ENCODE data around the gene TMC1. TPM values are rescaled to one million over a fixed set of nuclear protein-coding genes. Genes with fewer than 3 reads are reported as not detected.

TMC1 gene
- total RNA-seq, 2 donors from 2014 or later = 0.29 to 0.42 TPM

DNA sequence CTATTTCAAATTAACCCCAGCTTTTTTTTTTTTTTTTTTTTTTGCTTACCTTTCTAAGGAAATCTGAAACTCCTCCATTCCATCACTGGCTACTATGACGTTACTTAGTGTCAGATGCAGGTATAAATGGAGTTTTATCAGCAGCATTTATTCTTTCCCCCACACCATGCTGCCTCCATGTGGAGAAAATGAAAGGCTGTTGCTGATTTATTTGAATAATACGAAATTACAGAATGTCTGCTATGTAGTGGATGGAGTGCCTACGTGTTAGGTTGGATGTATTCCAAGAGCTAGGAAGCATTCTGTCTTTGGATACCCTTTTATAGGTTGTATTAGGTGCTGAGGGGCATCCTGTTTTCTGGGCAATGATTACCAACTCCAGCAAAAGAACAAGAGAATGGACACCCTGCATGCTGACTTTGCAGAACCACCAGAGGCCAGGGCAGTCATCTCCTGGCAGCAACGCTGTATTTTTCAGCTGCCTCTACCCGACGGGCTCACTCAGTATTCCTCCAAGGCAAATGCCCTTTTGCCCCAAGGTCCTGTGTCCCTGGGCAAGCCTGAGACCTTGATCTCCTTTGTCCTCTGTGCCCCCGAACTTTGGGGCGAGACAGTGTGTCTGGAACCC is 232.0 kb downstream of the TMC1 start:
- Histone ChIP-seq H3K9ac (ENCODE audit: low read depth in 2 of 2, low read length in 2 of 2) (no peak overlapping the region), H3K36me3 (no peaks in the 10 kb centered on the region), H3K4me1 (no peaks in the 10 kb centered on the region), H3K9me3 (no peaks in the 10 kb centered on the region), H3K27me3 (no peaks in the 10 kb centered on the region), H3K27ac (no peak overlapping the region), H3K4me3 (no peak overlapping the region)
- TF ChIP-seq, protein P1, sequence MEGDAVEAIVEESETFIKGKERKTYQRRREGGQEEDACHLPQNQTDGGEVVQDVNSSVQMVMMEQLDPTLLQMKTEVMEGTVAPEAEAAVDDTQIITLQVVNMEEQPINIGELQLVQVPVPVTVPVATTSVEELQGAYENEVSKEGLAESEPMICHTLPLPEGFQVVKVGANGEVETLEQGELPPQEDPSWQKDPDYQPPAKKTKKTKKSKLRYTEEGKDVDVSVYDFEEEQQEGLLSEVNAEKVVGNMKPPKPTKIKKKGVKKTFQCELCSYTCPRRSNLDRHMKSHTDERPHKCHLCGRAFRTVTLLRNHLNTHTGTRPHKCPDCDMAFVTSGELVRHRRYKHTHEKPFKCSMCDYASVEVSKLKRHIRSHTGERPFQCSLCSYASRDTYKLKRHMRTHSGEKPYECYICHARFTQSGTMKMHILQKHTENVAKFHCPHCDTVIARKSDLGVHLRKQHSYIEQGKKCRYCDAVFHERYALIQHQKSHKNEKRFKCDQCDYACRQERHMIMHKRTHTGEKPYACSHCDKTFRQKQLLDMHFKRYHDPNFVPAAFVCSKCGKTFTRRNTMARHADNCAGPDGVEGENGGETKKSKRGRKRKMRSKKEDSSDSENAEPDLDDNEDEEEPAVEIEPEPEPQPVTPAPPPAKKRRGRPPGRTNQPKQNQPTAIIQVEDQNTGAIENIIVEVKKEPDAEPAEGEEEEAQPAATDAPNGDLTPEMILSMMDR (IDR thresholded peaks at IDR 0.05) = no peak
- no peak for DNase-seq
- intact Hi-C loops (cut with DNase I) = loop anchor here (5.0 kb wide), 1 partner anchor 471 kb away; no protein-coding TSS in a partner anchor

DNA sequence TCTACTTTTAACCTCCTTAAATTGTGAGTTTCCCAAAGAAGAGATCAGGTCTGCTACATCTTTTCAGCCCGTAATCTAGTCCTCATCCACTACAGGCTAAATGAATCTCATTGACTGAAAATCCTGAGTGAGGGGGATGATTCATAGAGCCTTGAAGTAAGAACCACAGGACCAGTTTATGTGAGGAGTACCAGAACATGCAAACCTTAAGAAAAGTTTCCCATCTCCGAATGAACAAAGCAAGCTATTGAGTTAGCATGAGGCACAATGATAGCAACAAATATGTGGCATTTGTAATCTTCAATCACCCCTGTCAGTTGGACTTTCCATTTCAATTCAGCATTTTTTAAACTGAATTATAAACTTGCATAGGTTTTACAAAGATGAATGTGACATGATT is 234.4 kb downstream of the TMC1 start:
- Histone ChIP-seq H3K27me3 (no peaks in the 10 kb centered on the region), H3K4me3 (no peak overlapping the region), H3K4me1 (no peaks in the 10 kb centered on the region), H3K36me3 (no peaks in the 10 kb centered on the region), H3K9me3 (no peaks in the 10 kb centered on the region), H3K27ac (no peak overlapping the region), H3K9ac (ENCODE audit: low read depth in 2 of 2, low read length in 2 of 2) (no peak overlapping the region)
- intact Hi-C loops (cut with DNase I) = no loop called here
- DNase-seq = no peak
- TF ChIP-seq, protein P1 (IDR thresholded peaks at IDR 0.05) = no peak

DNA sequence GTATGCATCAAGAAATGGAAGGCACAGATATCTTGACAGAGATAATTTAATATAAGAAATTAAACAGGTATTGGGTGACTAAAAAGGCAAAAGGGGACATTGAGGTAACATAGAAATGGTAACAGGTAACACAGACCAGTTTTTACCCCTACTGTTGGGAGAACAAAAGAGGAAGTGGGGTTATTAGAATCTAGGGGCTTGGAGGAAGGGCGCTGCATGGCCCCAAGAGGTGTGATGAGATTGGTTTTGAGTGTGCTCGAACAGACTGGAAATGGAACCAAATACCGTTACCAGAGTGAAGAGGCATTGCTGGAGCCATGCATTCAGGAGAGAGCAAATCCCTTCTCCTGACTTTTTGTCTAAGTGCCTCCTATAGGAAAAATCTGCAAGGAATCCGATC is 237.5 kb downstream of the TMC1 start:
- TF ChIP-seq, protein P1 (IDR thresholded peaks at IDR 0.05) = no peak
- H3K9me3 ChIP-seq = no peaks in the 10 kb centered on the region
- H3K9ac ChIP-seq (ENCODE audit: low read depth in 2 of 2, low read length in 2 of 2) = no peak overlapping the region
- H3K27ac ChIP-seq = no peak overlapping the region
- intact Hi-C loops (cut with DNase I) = no loop called here
- no peaks in the 10 kb centered on the region for H3K36me3 ChIP-seq
- no peak for DNase-seq
- H3K4me1 ChIP-seq = no peaks in the 10 kb centered on the region
- H3K27me3 ChIP-seq = no peaks in the 10 kb centered on the region
- no peak overlapping the region for H3K4me3 ChIP-seq

DNA sequence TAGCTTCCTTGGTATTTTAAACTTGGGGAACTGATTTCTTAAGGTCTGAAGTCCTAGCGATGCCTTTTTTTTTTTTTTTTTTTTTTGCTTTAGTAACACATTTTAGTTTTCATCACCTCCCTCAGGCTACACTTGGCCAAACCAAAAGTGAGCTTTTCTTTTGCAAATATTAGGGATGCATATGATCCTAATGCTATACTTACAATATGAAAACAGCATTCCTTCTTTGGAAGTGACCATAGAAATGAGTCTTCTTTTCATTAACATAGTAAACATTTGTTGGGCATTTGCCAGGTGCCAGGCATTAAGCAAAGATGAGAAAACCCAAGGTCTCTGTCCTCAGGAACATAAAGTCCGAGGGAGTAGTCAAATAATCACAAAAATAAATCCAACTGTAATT is 241.6 kb downstream of the TMC1 start:
- H3K27me3 ChIP-seq = no peaks in the 10 kb centered on the region
- no peak for DNase-seq
- H3K4me3 ChIP-seq = no peak overlapping the region
- H3K9me3 ChIP-seq = no peaks in the 10 kb centered on the region
- TF ChIP-seq, protein P1 (IDR thresholded peaks at IDR 0.05) = no peak
- no peak overlapping the region for H3K9ac ChIP-seq (ENCODE audit: low read depth in 2 of 2, low read length in 2 of 2)
- no peak overlapping the region for H3K27ac ChIP-seq
- intact Hi-C loops (cut with DNase I) = no loop called here
- H3K36me3 ChIP-seq = no peaks in the 10 kb centered on the region
- H3K4me1 ChIP-seq = no peaks in the 10 kb centered on the region

DNA sequence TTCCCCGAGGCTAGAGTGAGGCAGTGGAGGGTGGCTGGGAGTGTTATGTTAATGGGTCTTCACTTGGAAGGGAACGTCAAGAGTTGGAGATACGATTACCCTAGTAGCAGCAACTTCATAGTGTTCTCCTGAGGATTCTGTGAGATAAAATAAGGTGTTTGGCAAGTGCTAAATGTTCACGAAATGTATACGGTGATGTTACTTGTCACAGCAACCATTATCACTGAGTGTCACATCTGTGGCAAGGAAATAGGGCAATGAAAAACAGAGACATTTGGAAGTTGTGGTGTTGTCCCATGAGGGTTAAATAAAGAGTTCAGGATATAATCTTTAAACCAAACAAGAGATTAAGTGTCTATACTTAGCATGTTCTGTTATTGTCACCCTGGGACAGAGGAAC is 248.1 kb downstream of the TMC1 start:
- Histone ChIP-seq H3K4me1 (no peaks in the 10 kb centered on the region), H3K4me3 (no peak overlapping the region), H3K27ac (no peak overlapping the region), H3K36me3 (no peaks in the 10 kb centered on the region), H3K9ac (ENCODE audit: low read depth in 2 of 2, low read length in 2 of 2) (no peak overlapping the region), H3K9me3 (no peaks in the 10 kb centered on the region), H3K27me3 (no peaks in the 10 kb centered on the region)
- no peak for DNase-seq
- TF ChIP-seq, protein P1 (IDR thresholded peaks at IDR 0.05) = no peak
- intact Hi-C loops (cut with DNase I) = no loop called here
